Measurements from ENCODE around the gene NKAIN2.
"Not testable (repeated sequence)": the region's sequence is repeated elsewhere in the genome, so short reads cannot be mapped to it uniquely, and the experiment has no call there.

The NKAIN2 gene

DNA sequence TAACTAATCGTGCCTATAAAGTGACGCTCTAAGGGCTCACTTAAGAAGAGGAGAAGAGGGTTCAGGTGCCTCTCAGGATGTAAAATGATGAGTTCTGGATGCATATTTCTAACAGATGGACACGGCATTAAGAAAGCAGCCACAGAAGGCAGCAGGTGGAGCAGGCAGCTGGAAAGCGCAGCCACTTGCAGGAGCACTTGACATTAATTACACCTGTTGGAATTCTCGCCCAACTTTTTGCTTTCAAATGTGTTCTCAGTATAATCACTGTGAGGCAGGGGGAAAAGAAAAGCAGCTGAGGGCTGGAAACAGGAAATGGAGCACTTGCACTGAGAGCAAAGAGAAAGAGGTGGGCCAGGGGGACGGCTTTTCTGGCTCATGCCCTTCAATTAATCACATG is 164.2 kb downstream of the NKAIN2 start:
- TF ChIP-seq, protein P1, sequence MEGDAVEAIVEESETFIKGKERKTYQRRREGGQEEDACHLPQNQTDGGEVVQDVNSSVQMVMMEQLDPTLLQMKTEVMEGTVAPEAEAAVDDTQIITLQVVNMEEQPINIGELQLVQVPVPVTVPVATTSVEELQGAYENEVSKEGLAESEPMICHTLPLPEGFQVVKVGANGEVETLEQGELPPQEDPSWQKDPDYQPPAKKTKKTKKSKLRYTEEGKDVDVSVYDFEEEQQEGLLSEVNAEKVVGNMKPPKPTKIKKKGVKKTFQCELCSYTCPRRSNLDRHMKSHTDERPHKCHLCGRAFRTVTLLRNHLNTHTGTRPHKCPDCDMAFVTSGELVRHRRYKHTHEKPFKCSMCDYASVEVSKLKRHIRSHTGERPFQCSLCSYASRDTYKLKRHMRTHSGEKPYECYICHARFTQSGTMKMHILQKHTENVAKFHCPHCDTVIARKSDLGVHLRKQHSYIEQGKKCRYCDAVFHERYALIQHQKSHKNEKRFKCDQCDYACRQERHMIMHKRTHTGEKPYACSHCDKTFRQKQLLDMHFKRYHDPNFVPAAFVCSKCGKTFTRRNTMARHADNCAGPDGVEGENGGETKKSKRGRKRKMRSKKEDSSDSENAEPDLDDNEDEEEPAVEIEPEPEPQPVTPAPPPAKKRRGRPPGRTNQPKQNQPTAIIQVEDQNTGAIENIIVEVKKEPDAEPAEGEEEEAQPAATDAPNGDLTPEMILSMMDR (IDR thresholded peaks at IDR 0.05; ENCODE audit: low read depth, low read length): no peak

DNA sequence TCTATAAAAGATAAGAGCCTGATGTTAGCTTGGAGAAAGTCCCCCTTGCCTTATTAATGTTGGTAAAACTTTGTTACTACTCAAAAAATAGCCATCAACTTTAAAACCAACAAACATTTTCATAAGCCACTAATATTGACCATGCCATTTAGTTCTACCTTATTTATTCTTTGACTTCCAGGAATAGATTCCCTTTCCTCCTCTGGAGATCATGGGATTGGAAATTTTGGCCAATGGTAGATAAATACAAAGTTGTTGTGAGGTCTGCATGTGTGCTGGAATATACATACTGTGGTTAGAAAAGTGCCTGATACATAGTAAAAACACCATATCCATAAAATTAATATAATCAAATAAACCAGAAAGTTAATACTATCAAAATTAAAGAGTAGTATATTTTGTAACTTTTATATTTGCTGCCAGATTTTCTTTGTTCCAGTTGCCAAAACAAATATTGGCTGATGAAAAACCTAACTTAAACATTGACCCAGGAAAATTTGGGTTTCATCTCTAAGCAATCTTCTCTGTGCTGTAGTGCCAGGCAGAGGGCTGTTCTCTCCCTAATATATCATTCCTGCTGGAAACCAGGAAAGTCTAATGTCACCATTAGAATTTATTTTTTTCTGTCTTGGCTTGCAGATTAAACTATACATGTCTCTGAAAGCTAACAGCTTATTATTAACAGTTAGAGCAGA is 169.1 kb downstream of the NKAIN2 start:
- TF ChIP-seq, protein P1 (IDR thresholded peaks at IDR 0.05; ENCODE audit: low read depth, low read length): no peak
- H3K4me3 ChIP-seq (ENCODE audit: low read depth, low read length): no peak overlapping the region

More for the DNA sequence above, 164.2 kb downstream of the NKAIN2 start:
- H3K4me3 ChIP-seq (ENCODE audit: low read depth, low read length): no peak overlapping the region

DNA sequence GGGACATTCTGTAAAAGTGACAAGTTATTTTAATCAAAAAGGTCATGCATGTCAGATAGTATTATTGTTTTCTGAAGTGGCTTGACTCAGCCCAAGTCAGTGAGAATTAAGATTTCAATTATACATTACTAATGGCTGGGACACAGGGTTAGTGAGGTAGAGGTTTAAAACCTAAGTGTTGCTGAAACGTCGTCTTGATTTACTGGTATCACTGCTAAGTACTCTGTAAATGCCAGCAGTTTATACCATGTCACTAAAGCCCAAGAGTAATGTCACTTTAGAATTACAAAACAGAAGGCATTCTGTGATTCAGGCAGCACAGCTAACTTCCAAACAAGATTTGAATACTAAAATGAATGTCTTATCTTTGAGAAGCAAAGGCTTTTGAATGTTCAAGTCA is 176.6 kb downstream of the NKAIN2 start:
- TF ChIP-seq, protein P1 (IDR thresholded peaks at IDR 0.05; ENCODE audit: low read depth, low read length): no peak
- no peak overlapping the region for H3K4me3 ChIP-seq (ENCODE audit: low read depth, low read length)

DNA sequence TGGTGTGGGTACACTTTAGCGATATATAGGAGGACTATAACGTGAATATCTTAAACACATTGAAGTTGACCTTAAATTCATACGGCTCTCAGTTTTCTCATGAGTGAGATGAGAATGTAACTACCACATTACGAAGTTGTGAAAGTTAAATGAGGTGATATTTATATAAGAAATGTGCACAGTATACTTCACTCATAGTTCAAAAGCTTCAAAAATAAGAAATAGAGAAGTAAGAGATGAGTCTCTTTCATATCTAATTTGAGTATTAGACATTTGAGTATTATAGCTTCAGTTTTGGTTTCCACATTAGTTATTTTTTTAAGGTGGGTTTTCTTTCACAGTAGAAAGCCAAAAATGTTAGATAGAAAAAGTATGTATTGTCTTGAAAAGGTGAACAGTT is 183.3 kb downstream of the NKAIN2 start:
- TF ChIP-seq, protein P1 (IDR thresholded peaks at IDR 0.05; ENCODE audit: low read depth, low read length): no peak
- H3K4me3 ChIP-seq (ENCODE audit: low read depth, low read length): no peak overlapping the region

DNA sequence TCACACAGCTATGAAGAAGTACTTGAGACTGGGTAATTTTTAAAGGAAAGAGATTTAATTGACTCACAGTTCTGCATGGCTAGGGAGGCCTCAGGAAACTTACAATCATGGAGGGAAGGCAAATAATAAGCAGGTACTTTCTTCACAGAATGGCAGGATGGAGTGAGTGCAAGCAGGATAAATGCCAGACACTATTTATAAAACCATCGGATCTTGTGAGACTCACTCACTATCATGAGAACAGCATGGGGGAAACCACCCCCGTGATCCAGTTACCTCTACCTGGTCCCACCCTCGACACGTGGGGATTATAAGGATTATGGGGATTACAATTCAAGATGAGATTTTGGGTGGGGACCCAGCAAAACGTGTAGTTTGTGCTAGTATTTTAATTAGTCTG is 186.3 kb downstream of the NKAIN2 start:
- H3K4me3 ChIP-seq (ENCODE audit: low read depth, low read length): not testable (repeated sequence)

DNA sequence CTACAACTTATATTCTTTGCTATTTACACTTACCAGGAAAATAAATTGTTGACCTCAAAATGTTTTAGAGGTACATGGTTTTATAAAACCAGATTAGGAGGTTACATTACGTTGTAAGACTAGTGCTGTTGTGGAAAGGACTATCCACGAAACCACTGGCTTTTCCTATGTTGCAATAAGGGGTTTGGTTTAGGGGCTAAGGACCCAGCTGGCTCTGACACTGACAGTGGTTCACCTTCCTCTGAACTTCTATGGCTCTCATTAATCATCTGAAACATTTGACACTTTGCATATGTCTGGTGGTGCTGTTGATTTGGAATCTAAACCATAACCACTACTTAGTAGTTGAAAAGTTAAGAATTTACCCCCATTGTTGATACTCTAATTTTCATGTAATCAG is 186.7 kb downstream of the NKAIN2 start:
- TF ChIP-seq, protein P1 (IDR thresholded peaks at IDR 0.05; ENCODE audit: low read depth, low read length): no peak

DNA sequence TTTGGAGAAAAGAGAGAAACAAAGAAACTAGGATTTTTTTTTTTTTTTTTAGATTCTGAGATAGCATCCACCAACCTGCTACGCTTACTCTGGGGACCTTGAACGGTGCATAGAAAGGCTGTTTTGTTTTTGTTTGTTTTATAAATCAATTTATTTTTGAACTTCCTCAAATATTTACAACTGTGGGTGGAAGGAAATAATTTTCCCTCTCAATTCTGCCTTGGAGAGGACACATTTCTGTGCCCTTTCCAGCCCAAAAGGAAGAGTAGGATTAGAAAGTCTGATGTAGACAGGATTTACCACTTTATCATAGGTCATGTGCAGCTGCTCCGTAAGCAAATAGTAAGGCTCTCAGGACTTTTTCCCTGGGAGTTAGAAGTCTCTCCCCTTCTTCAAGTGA is 190.5 kb downstream of the NKAIN2 start:
- TF ChIP-seq, protein P1 (IDR thresholded peaks at IDR 0.05; ENCODE audit: low read depth, low read length): no peak
- no peak overlapping the region for H3K4me3 ChIP-seq (ENCODE audit: low read depth, low read length)

More for the DNA sequence above, 186.7 kb downstream of the NKAIN2 start:
- no peak overlapping the region for H3K4me3 ChIP-seq (ENCODE audit: low read depth, low read length)
